Endothelial cell of umbilical vein (primary cell): ENCODE results near the gene DIP2A. TPM values are rescaled to one million over a fixed set of nuclear protein-coding genes. Genes with fewer than 3 reads are reported as not detected.

Source experiments
- BruUV-seq: library from RNA; stranded (reverse); fragments of 400-500 nt; replicated peaks from 2 replicates; lab custom pipeline; 2021; lab: Mats Ljungman, UMichigan
- CTCF ChIA-PET: fragments of 300-600, 350-600 bp; sonication (Branson Sonifier 250); formaldehyde crosslinking; loops from one replicate; lab custom pipeline; 2021; ENCODE audit warnings: antibody characterized with exemption, inconsistent platforms; lab: Charles Lee
- POLR2A ChIA-PET: fragments of 300-600, 350-600 bp; sonication (Branson Sonifier 250); formaldehyde crosslinking; loops from one replicate; lab custom pipeline; 2021; ENCODE audit warnings: antibody characterized with exemption, inconsistent platforms; lab: Charles Lee
- DNase-seq: peaks from one replicate; pipeline ENCODE4 v3.0.0-alpha.2; 2011; ENCODE audit warnings: low read depth, low spot score
- FAIRE-seq: peaks from 2 replicates; lab custom pipeline; 2011; peaks lifted over from hg19 to GRCh38; lab: Jason Lieb, UNC
- H2AFZ ChIP-seq: 2 replicates; pipeline ENCODE4 v1.6.0; 2012; ENCODE audit warnings: low read depth, low read length, control low read depth, inconsistent platforms
- H3K27ac ChIP-seq: 2 replicates; pipeline ENCODE4 v1.5.1; 2011; ENCODE audit warnings: low read depth, mild to moderate bottlenecking, control low read depth, low read length, moderate library complexity; ENCODE audit not compliant: insufficient read depth
- H3K27me3 ChIP-seq, 2 experiments: 2 replicates each; pipeline versions ENCODE4 v1.6.0 to v1.6.1; 2011; ENCODE audit warnings: low read length in 2 of 2, mixed read lengths in 1 of 2; ENCODE audit not compliant: control insufficient read depth in 2 of 2, insufficient read depth in 2 of 2
- H3K36me3 ChIP-seq, 2 experiments: 2 replicates in 1 of 2; 3 replicates in 1 of 2; pipeline ENCODE4 v1.5.1; 2011; ENCODE audit warnings: low read length in 2 of 2, mild to moderate bottlenecking in 1 of 2, moderate library complexity in 1 of 2; ENCODE audit not compliant: control insufficient read depth in 2 of 2, insufficient read depth in 2 of 2; ENCODE audit errors: extremely low read depth in 1 of 2
- H3K4me1 ChIP-seq: 3 replicates; pipeline ENCODE4 v1.5.1; 2011; ENCODE audit warnings: mild to moderate bottlenecking, low read length; ENCODE audit not compliant: control insufficient read depth, insufficient read depth; ENCODE audit errors: extremely low read depth
- H3K4me2 ChIP-seq: 2 replicates; pipeline ENCODE4 v1.6.1; 2011; ENCODE audit warnings: low read length, control low read depth, mixed read lengths; ENCODE audit not compliant: insufficient read depth
- H3K4me3 ChIP-seq, 3 experiments: fragments of 200-600 bp in 1 of 3; sonication (generic), shearing (Covaris generic) in 1 of 3; replicated peaks in 1 of 3; 2 replicates each; pipeline ENCODE4 v1.5.1; 2011 to 2016; ENCODE audit warnings: control low read depth in 3 of 3, low read length in 3 of 3, mild to moderate bottlenecking in 2 of 3, inconsistent platforms in 1 of 3, low read depth in 1 of 3, moderate library complexity in 1 of 3; ENCODE audit not compliant: insufficient read depth in 1 of 3
- H3K79me2 ChIP-seq: 2 replicates; pipeline ENCODE4 v1.6.0; 2012; ENCODE audit warnings: low read length, inconsistent platforms; ENCODE audit not compliant: control insufficient read depth, insufficient read depth
- H3K9ac ChIP-seq: replicated peaks from 2 replicates; pipeline ENCODE3; 2011; ENCODE audit warnings: low read length, control low read depth; ENCODE audit not compliant: insufficient read depth; ENCODE audit errors: extremely low read depth
- H3K9me1 ChIP-seq: replicated peaks from 3 replicates; pipeline ENCODE4 v1.6.0; 2011; ENCODE audit warnings: mild to moderate bottlenecking, low read length; ENCODE audit not compliant: control insufficient read depth, insufficient read depth; ENCODE audit errors: extremely low read depth
- H3K9me3 ChIP-seq: replicated peaks from 2 replicates; pipeline ENCODE4 v1.5.1; 2012; ENCODE audit warnings: low read length, inconsistent platforms; ENCODE audit not compliant: control insufficient read depth, insufficient read depth
- H4K20me1 ChIP-seq: replicated peaks from 2 replicates; pipeline ENCODE3; 2011; ENCODE audit warnings: mild to moderate bottlenecking, low read length; ENCODE audit not compliant: control insufficient read depth, insufficient read depth; ENCODE audit errors: extremely low read depth
- CTCF ChIP-seq, 2 donors: IDR thresholded peaks; 1 replicate in 1 of 2; 2 replicates in 1 of 2; pipeline ENCODE4 v1.5.1; 2011; ENCODE audit warnings: low read length in 2 of 2, mild to moderate bottlenecking in 2 of 2, moderate library complexity in 2 of 2, control low read depth in 1 of 2, inconsistent platforms in 1 of 2, low read depth in 1 of 2; ENCODE audit not compliant: insufficient read depth in 1 of 2; ENCODE audit errors: extremely low read depth in 1 of 2
- EZH2 ChIP-seq: IDR thresholded peaks from 2 replicates; pipeline ENCODE4 v1.6.1; 2012; ENCODE audit warnings: borderline replicate concordance, low read depth, mild to moderate bottlenecking, moderate library complexity, low read length, inconsistent platforms; ENCODE audit not compliant: severe bottlenecking
- FOS ChIP-seq: IDR thresholded peaks from 2 replicates; pipeline ENCODE4 v1.6.1; 2011; ENCODE audit warnings: mild to moderate bottlenecking, low read length, moderate library complexity, borderline replicate concordance; ENCODE audit not compliant: insufficient read depth
- GATA2 ChIP-seq: IDR thresholded peaks from 2 replicates; pipeline ENCODE4 v1.7.0; 2011; ENCODE audit warnings: low read depth, mild to moderate bottlenecking, moderate library complexity, mixed read lengths, low read length; ENCODE audit not compliant: insufficient read length, insufficient read depth
- JUN ChIP-seq: IDR thresholded peaks from 2 replicates; pipeline ENCODE4 v1.6.1; 2011; ENCODE audit warnings: borderline replicate concordance, low read depth; ENCODE audit not compliant: insufficient read length, insufficient read depth
- MAX ChIP-seq: IDR thresholded peaks from 2 replicates; pipeline ENCODE4 v1.6.1; 2011; ENCODE audit not compliant: insufficient read depth, insufficient read length
- MYC ChIP-seq: IDR thresholded peaks from one replicate; pipeline ENCODE4 v1.6.1; 2011; ENCODE audit warnings: mild to moderate bottlenecking, low read depth, low read length
- POLR2A ChIP-seq: IDR thresholded peaks from 2 replicates; pipeline ENCODE4 v1.6.1; 2012; ENCODE audit warnings: low read depth, mild to moderate bottlenecking, control low read depth, low read length
- POLR2AphosphoS5 ChIP-seq: IDR thresholded peaks from 2 replicates; pipeline ENCODE4 v1.6.1; 2012; ENCODE audit warnings: low read depth, mild to moderate bottlenecking, control low read depth, low read length, moderate library complexity; ENCODE audit not compliant: insufficient read depth
- dilution Hi-C: fragments of 300-500 bp; cut with MboI; formaldehyde crosslinking; loops from one replicate; pipeline ENCODE4 v1.15.0; 2019; ENCODE audit warnings: low sequenced_read_pairs; ENCODE audit not compliant: extremely low pct_ligation_motif_present
- intact Hi-C: fragments of 100-400 bp; cut with micrococcal nuclease; formaldehyde crosslinking; loops from one replicate; pipeline ENCODE4 v1.10.0; 2022
- polyA plus RNA-seq, 4 experiments: library from polyadenylated mRNA; depleted of rRNA in 3 of 4; stranded (reverse) in 3 of 4; unstranded in 1 of 4; fragments of >200 nt; gene quantifications; 2 replicates each; pipeline versions ENCODE4 v1.2.1 to v1.2.3, GENCODE V29; 2011 to 2012; ENCODE audit warnings: missing spikeins in 1 of 4
- total RNA-seq: library from RNA; stranded (reverse); gene quantifications from 2 replicates; pipeline ENCODE4 v1.2.3, GENCODE V29; 2021

The DIP2A gene
- total and polyA plus RNA-seq, 2 donors (not counting 3 experiments of a cell fraction or from before 2014, with no cell fraction given) = 34.5 to 62.1 TPM

GRCh38 chr21:46596201-46596600, 137.5 kb downstream of the DIP2A start:
- DNase-seq (no peak), FAIRE-seq (no peak)
- H3K4me2 ChIP-seq = no peak overlapping the region
- peaks cover 15% of the 10 kb centered on the region for H3K4me1 ChIP-seq
- ChIA-PET CTCF (interaction anchor here (1.8 kb wide), 1 partner anchor 12 kb away, joined by 4 read pairs; no protein-coding TSS in a partner anchor), POLR2A (no interaction called here)
- intact Hi-C loops = no loop called here
- H3K36me3 ChIP-seq = no peaks in the 10 kb centered on the region
- no peak overlapping the region for H2AFZ ChIP-seq
- no peaks in the 10 kb centered on the region for H3K9me1 ChIP-seq
- H3K27me3 ChIP-seq = no peaks in the 10 kb centered on the region
- H3K79me2 ChIP-seq = no peaks in the 10 kb centered on the region
- H4K20me1 ChIP-seq = no peaks in the 10 kb centered on the region
- no TSS peak for BruUV-seq
- no peak for TF ChIP-seq POLR2A
- TF ChIP-seq GATA2 = no peak
- TF ChIP-seq MYC = no peak
- no peak for TF ChIP-seq FOS
- no peak for TF ChIP-seq JUN
- no peak for TF ChIP-seq POLR2AphosphoS5
- no peak for TF ChIP-seq MAX
- no peak for TF ChIP-seq EZH2
- no peak for TF ChIP-seq CTCF (IDR thresholded peaks at IDR 0.05; ENCODE audit: extremely low read depth in 1 of 2, insufficient read depth in 1 of 2, low read depth in 1 of 2, low read length in 2 of 2)
- H3K4me3 ChIP-seq = no peak overlapping the region
- dilution Hi-C loops = no loop called here
- H3K9ac ChIP-seq = no peak overlapping the region
- H3K27ac ChIP-seq = no peak overlapping the region
- no peaks in the 10 kb centered on the region for H3K9me3 ChIP-seq
